C4-2B (cell line): Measurements from ENCODE around the gene MAP1A.

Experiments
- ZFX ChIP-seq: fragments of 450-650 bp; IDR thresholded peaks from 2 replicates; pipeline ENCODE4 v1.6.1; 2017
- TF ChIP-seq, protein P1 (sequence below): fragments of 450-650 bp; conservative IDR thresholded peaks from 2 replicates; pipeline ENCODE4 v1.5.1; 2017; ENCODE audit warnings: mild to moderate bottlenecking

DNA sequence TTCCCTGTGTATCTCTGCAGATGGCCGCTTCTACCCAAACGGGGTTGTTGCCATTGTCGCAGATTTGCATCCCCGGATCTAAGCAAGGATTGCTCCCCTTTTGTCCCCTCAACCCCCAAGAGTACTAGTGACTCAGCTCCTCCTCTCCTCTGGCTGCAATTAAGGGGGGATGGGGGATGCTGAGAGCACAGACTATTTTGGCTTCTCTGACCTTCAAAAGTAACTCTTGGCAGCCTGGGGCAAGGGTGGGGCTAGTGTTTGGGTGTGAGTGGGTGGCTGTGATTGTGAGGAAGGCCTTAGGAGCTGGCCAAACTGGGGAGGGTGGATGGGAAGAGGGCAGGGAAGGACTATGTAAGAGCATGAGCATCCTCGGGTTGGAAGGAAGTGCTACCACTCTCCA lies 1.2 kb upstream of the MAP1A start:
- TF ChIP-seq, protein P1, sequence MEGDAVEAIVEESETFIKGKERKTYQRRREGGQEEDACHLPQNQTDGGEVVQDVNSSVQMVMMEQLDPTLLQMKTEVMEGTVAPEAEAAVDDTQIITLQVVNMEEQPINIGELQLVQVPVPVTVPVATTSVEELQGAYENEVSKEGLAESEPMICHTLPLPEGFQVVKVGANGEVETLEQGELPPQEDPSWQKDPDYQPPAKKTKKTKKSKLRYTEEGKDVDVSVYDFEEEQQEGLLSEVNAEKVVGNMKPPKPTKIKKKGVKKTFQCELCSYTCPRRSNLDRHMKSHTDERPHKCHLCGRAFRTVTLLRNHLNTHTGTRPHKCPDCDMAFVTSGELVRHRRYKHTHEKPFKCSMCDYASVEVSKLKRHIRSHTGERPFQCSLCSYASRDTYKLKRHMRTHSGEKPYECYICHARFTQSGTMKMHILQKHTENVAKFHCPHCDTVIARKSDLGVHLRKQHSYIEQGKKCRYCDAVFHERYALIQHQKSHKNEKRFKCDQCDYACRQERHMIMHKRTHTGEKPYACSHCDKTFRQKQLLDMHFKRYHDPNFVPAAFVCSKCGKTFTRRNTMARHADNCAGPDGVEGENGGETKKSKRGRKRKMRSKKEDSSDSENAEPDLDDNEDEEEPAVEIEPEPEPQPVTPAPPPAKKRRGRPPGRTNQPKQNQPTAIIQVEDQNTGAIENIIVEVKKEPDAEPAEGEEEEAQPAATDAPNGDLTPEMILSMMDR = no peak
- no peak for TF ChIP-seq ZFX
